OCI-LY1 (cell line): ENCODE measurements around the gene CKS2.

Experiments
- H2AFZ ChIP-seq: fragments of 200-600 bp; sonication (generic), shearing (Covaris generic); 2 replicates; pipeline ENCODE4 v1.6.0; 2014; ENCODE audit warnings: antibody characterized with exemption, mild to moderate bottlenecking, low read length
- H3F3A ChIP-seq: fragments of 200-600 bp; sonication (generic), shearing (Covaris generic); 2 replicates; pipeline ENCODE4 v1.6.0; 2014; ENCODE audit warnings: mild to moderate bottlenecking, antibody characterized with exemption, low read length, moderate library complexity; ENCODE audit not compliant: insufficient read depth
- H3K27ac ChIP-seq: fragments of 200-600 bp; sonication (generic); 2 replicates; pipeline ENCODE4 v1.5.1; 2014; ENCODE audit warnings: low read length, mixed run types, mild to moderate bottlenecking, low read depth; ENCODE audit not compliant: poor library complexity, severe bottlenecking
- H3K27me3 ChIP-seq: fragments of 200-600 bp; sonication (generic); 2 replicates; pipeline ENCODE4 v1.6.0; 2014; ENCODE audit warnings: antibody characterized with exemption, mild to moderate bottlenecking, low read length, moderate library complexity; ENCODE audit not compliant: insufficient read depth
- H3K36me3 ChIP-seq: fragments of 200-600 bp; sonication (generic); 2 replicates; pipeline ENCODE4 v1.6.1; 2014; ENCODE audit warnings: mild to moderate bottlenecking, antibody characterized with exemption, low read length, moderate library complexity, mixed read lengths; ENCODE audit not compliant: insufficient read depth
- H3K4me1 ChIP-seq: fragments of 200-600 bp; sonication (generic); 2 replicates; pipeline ENCODE4 v1.5.1; 2014; ENCODE audit warnings: mild to moderate bottlenecking, low read length, moderate library complexity; ENCODE audit not compliant: insufficient read depth, severe bottlenecking
- H3K4me2 ChIP-seq: fragments of 200-600 bp; sonication (generic), shearing (Covaris generic); 2 replicates; pipeline ENCODE4 v1.6.1; 2014; ENCODE audit warnings: low read length
- H3K4me3 ChIP-seq: fragments of 200-600 bp; sonication (generic); 2 replicates; pipeline ENCODE4 v1.5.1; 2014; ENCODE audit warnings: low read length, low read depth, mild to moderate bottlenecking, mixed read lengths; ENCODE audit not compliant: poor library complexity, severe bottlenecking
- H3K79me2 ChIP-seq: fragments of 200-600 bp; shearing (Covaris generic); 2 replicates; pipeline ENCODE4 v1.6.1; 2016; ENCODE audit warnings: mixed run types, low read length, mixed read lengths; ENCODE audit not compliant: insufficient read depth
- H3K9ac ChIP-seq: fragments of 200-600 bp; sonication (generic), shearing (Covaris generic); 2 replicates; pipeline ENCODE4 v1.6.1; 2014; ENCODE audit warnings: mild to moderate bottlenecking, low read length, mixed read lengths
- H3K9me2 ChIP-seq: fragments of 200-600 bp; sonication (generic), shearing (Covaris generic); 2 replicates; pipeline ENCODE4 v1.6.1; 2014; ENCODE audit warnings: low read depth, mild to moderate bottlenecking, low read length, mixed read lengths
- H3K9me3 ChIP-seq: fragments of 200-600 bp; shearing (Covaris generic); 2 replicates; pipeline ENCODE4 v1.6.1; 2014; ENCODE audit warnings: low read length, mixed read lengths
- H4K20me1 ChIP-seq: fragments of 200-600 bp; sonication (generic), shearing (Covaris generic); 2 replicates; pipeline ENCODE4 v1.6.0; 2016; ENCODE audit warnings: mild to moderate bottlenecking, low read length; ENCODE audit not compliant: insufficient read depth
- CTCF ChIP-seq: fragments of 200-600 bp; sonication (generic), shearing (Covaris generic); IDR thresholded peaks from 2 replicates; pipeline ENCODE4 v1.5.1; 2017; ENCODE audit warnings: mild to moderate bottlenecking, antibody characterized with exemption, low read length, moderate library complexity, mixed read lengths
- EZH2 ChIP-seq: fragments of 200-600 bp; sonication (generic), shearing (Covaris generic); IDR thresholded peaks from 2 replicates; pipeline ENCODE4 v1.8.0; 2017; ENCODE audit warnings: borderline replicate concordance, mixed run types, mild to moderate bottlenecking, antibody characterized with exemption, low read length, moderate library complexity, mixed read lengths

The CKS2 gene

GRCh38 chr9:89277043-89277442 lies 34.0 kb upstream of the CKS2 start:
- H4K20me1 ChIP-seq = no peaks in the 10 kb centered on the region
- H3K27me3 ChIP-seq = no peaks in the 10 kb centered on the region
- no peaks in the 10 kb centered on the region for H3K36me3 ChIP-seq
- no peak overlapping the region for H3K4me3 ChIP-seq
- H3K4me2 ChIP-seq = no peak overlapping the region
- no peaks in the 10 kb centered on the region for H3K4me1 ChIP-seq
- H3K27ac ChIP-seq = no peak overlapping the region
- H3K9me3 ChIP-seq = 0 out of 2 replicates have a peak, but pooled peaks cover 10% of the 10 kb centered on the region
- no peak overlapping the region for H2AFZ ChIP-seq
- TF ChIP-seq EZH2 = no peak
- no peak for TF ChIP-seq CTCF
- no peaks in the 10 kb centered on the region for H3K9me2 ChIP-seq
- no peaks in the 10 kb centered on the region for H3K79me2 ChIP-seq
- no peaks in the 10 kb centered on the region for H3F3A ChIP-seq
- no peak overlapping the region for H3K9ac ChIP-seq

- Histone ChIP-seq H3K27ac (no peak overlapping the region), H3K36me3 (no peaks in the 10 kb centered on the region), H3K9me3 (0 out of 2 replicates have a peak, but pooled peaks cover 10% of the 10 kb centered on the region), H4K20me1 (no peaks in the 10 kb centered on the region), H3K9me2 (no peaks in the 10 kb centered on the region), H2AFZ (no peak overlapping the region), H3K4me2 (no peak overlapping the region), H3K9ac (no peak overlapping the region), H3K79me2 (no peaks in the 10 kb centered on the region), H3K4me1 (no peaks in the 10 kb centered on the region), H3K27me3 (no peaks in the 10 kb centered on the region), H3F3A (no peaks in the 10 kb centered on the region), H3K4me3 (no peak overlapping the region)
- TF ChIP-seq CTCF (no peak), EZH2 (no peak)
These were observed 33.5 kb upstream of the CKS2 start for GRCh38 chr9:89277454-89277853.

- H2AFZ ChIP-seq = no peak overlapping the region
- no peaks in the 10 kb centered on the region for H3K9me2 ChIP-seq
- H3K79me2 ChIP-seq = no peaks in the 10 kb centered on the region
- H3K4me2 ChIP-seq = no peak overlapping the region
- no peaks in the 10 kb centered on the region for H3F3A ChIP-seq
- H3K9ac ChIP-seq = no peak overlapping the region
- 0 out of 2 replicates have a peak, but pooled peaks cover 6% of the 10 kb centered on the region for H3K9me3 ChIP-seq
- peaks cover 4% of the 10 kb centered on the region for H3K4me1 ChIP-seq
- no peak overlapping the region for H3K27ac ChIP-seq
- no peaks in the 10 kb centered on the region for H4K20me1 ChIP-seq
- H3K4me3 ChIP-seq = no peak overlapping the region
- H3K36me3 ChIP-seq = no peaks in the 10 kb centered on the region
- TF ChIP-seq EZH2 (no peak), CTCF (no peak)
- H3K27me3 ChIP-seq = no peaks in the 10 kb centered on the region
These were observed 32.4 kb upstream of the CKS2 start for GRCh38 chr9:89278551-89278950.
